G401.6 (cell line): Measurements from ENCODE around the gene INAFM2.

ENCODE experiments used
- FAIRE-seq: peaks from 2 replicates; lab custom pipeline; 2012; peaks lifted over from hg19 to GRCh38; lab: Jason Lieb, UNC

Gene INAFM2

GRCh38 chr15:40365016-40365415, 41.5 kb downstream of the INAFM2 start:
- FAIRE-seq = no peak

GRCh38 chr15:40365624-40366456, 42.3 kb downstream of the INAFM2 start:
- no peak for FAIRE-seq

GRCh38 chr15:40366457-40367370, 43.2 kb downstream of the INAFM2 start:
- no peak for FAIRE-seq

GRCh38 chr15:40367371-40367685, 43.8 kb downstream of the INAFM2 start:
- no peak for FAIRE-seq

GRCh38 chr15:40367686-40368611, 44.5 kb downstream of the INAFM2 start:
- FAIRE-seq = no peak

GRCh38 chr15:40368719-40369473, 45.4 kb downstream of the INAFM2 start:
- FAIRE-seq = no peak

- FAIRE-seq = no peak
Measured at GRCh38 chr15:40369474-40369869, 46.0 kb downstream of the INAFM2 start.

GRCh38 chr15:40369971-40370370, 46.5 kb downstream of the INAFM2 start:
- no peak for FAIRE-seq

GRCh38 chr15:40372981-40373380, 49.5 kb downstream of the INAFM2 start:
- FAIRE-seq = no peak
